Aorta (tissue), 5 donors: ENCODE data around the gene ATP5F1D. TPM values are rescaled to one million over a fixed set of nuclear protein-coding genes. Genes with fewer than 3 reads are reported as not detected.
"Not testable (repeated sequence)": the region's sequence is repeated elsewhere in the genome, so short reads cannot be mapped to it uniquely, and the experiment has no call there.

ENCODE experiments used
- ATAC-seq: fragments of 200-7000 bp; cut with Tn5 transposase; one replicate; pipeline ENCODE4 v1.9.1; 2022; ENCODE audit warnings: moderate library complexity; ENCODE audit not compliant: low FRiP score
- DNase-seq, 2 donors: peaks; one replicate each; pipeline ENCODE4 v3.0.0-alpha.2; 2020
- H3K27ac ChIP-seq, 2 donors: one replicate each; pipeline ENCODE4 v1.5.1; 2013; ENCODE audit warnings: low read length in 2 of 2, mild to moderate bottlenecking in 2 of 2, moderate library complexity in 2 of 2, control low read depth in 1 of 2, inconsistent platforms in 1 of 2, low read depth in 1 of 2
- H3K27me3 ChIP-seq, 2 donors: one replicate each; pipeline ENCODE4 v1.6.1; 2013; ENCODE audit warnings: control low read depth in 1 of 2, low read length in 1 of 2, mild to moderate bottlenecking in 1 of 2, moderate library complexity in 1 of 2; ENCODE audit not compliant: insufficient read depth in 2 of 2, control insufficient read depth in 1 of 2
- H3K36me3 ChIP-seq, 2 donors: one replicate each; pipeline ENCODE4 v1.6.1; 2013; ENCODE audit warnings: control low read depth in 1 of 2, low read length in 1 of 2, mild to moderate bottlenecking in 1 of 2; ENCODE audit not compliant: insufficient read depth in 2 of 2, control insufficient read depth in 1 of 2
- H3K4me1 ChIP-seq, 2 donors: one replicate each; pipeline ENCODE4 v1.6.1; 2013; ENCODE audit warnings: low read length in 2 of 2, control low read depth in 1 of 2, mild to moderate bottlenecking in 1 of 2, moderate library complexity in 1 of 2; ENCODE audit not compliant: insufficient read depth in 2 of 2, control insufficient read depth in 1 of 2
- H3K4me3 ChIP-seq, 2 donors: one replicate each; pipeline ENCODE4 v1.5.1; 2013; ENCODE audit warnings: low read length in 2 of 2, control low read depth in 1 of 2, mild to moderate bottlenecking in 1 of 2
- H3K9me3 ChIP-seq: one replicate; pipeline ENCODE4 v1.6.1; 2013; ENCODE audit warnings: mild to moderate bottlenecking, low read length; ENCODE audit not compliant: control insufficient read depth
- WGBS, 2 donors: extraction: QIAGEN DNeasy Blood & Tissue Kit; methylation state at CpG; one replicate each; pipeline ENCODE4 v1.1.7; 2013; 5-methylcytosine and 5-hydroxymethylcytosine counted together
- intact Hi-C, 2 donors: fragments of 100-400 bp; cut with DNase I; formaldehyde crosslinking; loops; one replicate each; pipeline versions ENCODE4 v1.14.2 to v1.15.0; 2022
- long read RNA-seq, 2 donors: library from polyadenylated mRNA; unstranded; transcript quantifications; one replicate each; pipeline ENCODE4 v2.0.0, GENCODE V29; 2020 to 2021
- polyA plus RNA-seq, 2 donors: library from polyadenylated mRNA; stranded (reverse); fragments of 200-250 nt; gene quantifications; one replicate each; pipeline ENCODE4 v1.2.3, GENCODE V29; 2013
- total RNA-seq, 2 donors: library from RNA; stranded (reverse); fragmentation: NEBNext Ultra II Directional; extraction: Animal tissue kit (Norgen Biotek cat#: 25700); gene quantifications; one replicate each; pipeline ENCODE4 v1.2.1, GENCODE V29; 2021
- donor health status: healthy with polysubstance abuse.
- donor health status: Bipolar disorder and iron deficiency.
- donor health status: DM: no; HTN: no; CAD: no.
- donor health status: DM: no; HTN: no; CAD: no.
- donor health status: DM: yes; HTN: yes; CAD: no.

ATP5F1D gene
- total RNA-seq = 100 to 1,000 TPM in 1 of 2 donors, 10 to 100 TPM in 1; 92.8 to 102 TPM
- 100 to 1,000 TPM; 131 to 164 TPM for polyA plus RNA-seq
- long read RNA-seq, donor 1, transcript ATP5F1D-202 (5 exons, 704 nt) = minor isoform, 20 of 52 reads
- long read RNA-seq, donor 1, transcript ATP5F1D-201 (4 exons, 997 nt) = major isoform, 25 of 52 reads
- long read RNA-seq, donor 1, partial matches to known transcripts = 1 of 52 reads
- long read RNA-seq, donor 1, other reads (novel, unspliced or antisense) = 1 of 52 reads
- long read RNA-seq, donor 2, transcript ATP5F1D-201 (4 exons, 997 nt) = minor isoform, 12 of 47 reads
- long read RNA-seq, donor 2, transcript ATP5F1D-202 (5 exons, 704 nt) = major isoform, 31 of 47 reads
- long read RNA-seq, donor 2, partial matches to known transcripts = 0 of 47 reads
- long read RNA-seq, donor 2, other reads (novel, unspliced or antisense) = 0 of 47 reads

- H3K27me3 ChIP-seq = no peaks in the 10 kb centered on the region
- H3K27ac ChIP-seq = peak within 1 kb of the TSS in 1 of 2 donors; percentile 82
- ATAC-seq = peak; percentile 75
- H3K36me3 ChIP-seq = no peaks in the 10 kb centered on the region
- DNase-seq = peak; percentile 97 to 99
- WGBS, 2 donors = 0% methylated on average over 68 to 79 of the region's 79 CpGs
- no peaks in the 10 kb centered on the region for H3K9me3 ChIP-seq
- no peaks in the 10 kb centered on the region for H3K4me1 ChIP-seq
- peak within 1 kb of the TSS; percentile 56 to 82 for H3K4me3 ChIP-seq
- intact Hi-C loops = no loop called here
Observed at GRCh38 chr19:1241417-1242095, at the start of gene ATP5F1D. TSS of gene ATP5F1D (plus strand) at chr19:1241751. CDS start at chr19:1241851, 100 bp downstream.

GRCh38 chr19:1199531-1199930 lies 42.0 kb upstream of the ATP5F1D start:
- ATAC-seq = no peak
- Histone ChIP-seq H3K36me3 (no peaks in the 10 kb centered on the region), H3K4me1 (no peaks in the 10 kb centered on the region), H3K4me3 (no peak overlapping the region), H3K27ac (no peak overlapping the region), H3K27me3 (no peaks in the 10 kb centered on the region), H3K9me3 (no peaks in the 10 kb centered on the region)
- intact Hi-C loops = no loop called here
- WGBS, 2 donors = 88 to 95% methylated on average over 10 of the region's 10 CpGs
- no peak for DNase-seq

- H3K27ac ChIP-seq, DNase-seq, ATAC-seq, intact Hi-C loops, H3K4me3 ChIP-seq, H3K36me3 ChIP-seq, H3K9me3 ChIP-seq, H3K4me1 ChIP-seq, H3K27me3 ChIP-seq: not testable (repeated sequence)
- 82 to 86% methylated on average over 4 of the region's 4 CpGs for WGBS, 2 donors
Observed at GRCh38 chr19:1200614-1201013, 40.9 kb upstream of the ATP5F1D start.

- intact Hi-C loops = no loop called here
Observed at GRCh38 chr19:1205114-1206099, 36.1 kb upstream of the ATP5F1D start, which contains the start of gene STK11. TSS of gene STK11 (plus strand) at chr19:1205778. CDS start at chr19:1206914, 1,136 bp downstream.

GRCh38 chr19:1206150-1206863 lies 35.2 kb upstream of the ATP5F1D start:
- H3K4me3 ChIP-seq = peak overlapping the region; percentile 91 to 96
- peak overlapping the region; percentile 32 to 45 for H3K27ac ChIP-seq
- 0% methylated on average over 60 to 78 of the region's 78 CpGs for WGBS, 2 donors
- DNase-seq (no peak), ATAC-seq (no peak)
- H3K9me3 ChIP-seq = no peaks in the 10 kb centered on the region
- intact Hi-C loops = no loop called here
- no peaks in the 10 kb centered on the region for H3K27me3 ChIP-seq
- no peaks in the 10 kb centered on the region for H3K36me3 ChIP-seq
- H3K4me1 ChIP-seq = no peaks in the 10 kb centered on the region

More at GRCh38 chr19:1205114-1206099, 36.1 kb upstream of the ATP5F1D start, which contains the start of gene STK11:
- H3K4me1 ChIP-seq = no peaks in the 10 kb centered on the region
- H3K4me3 ChIP-seq = peak within 1 kb of the TSS; percentile 91 to 96
- no peaks in the 10 kb centered on the region for H3K27me3 ChIP-seq
- WGBS, 2 donors = 3 to 5% methylated on average over 68 to 114 of the region's 114 CpGs
- DNase-seq (peak; percentile 99 to 100), ATAC-seq (peak; percentile 96)
- H3K9me3 ChIP-seq = no peaks in the 10 kb centered on the region
- no peaks in the 10 kb centered on the region for H3K36me3 ChIP-seq
- peak within 1 kb of the TSS; percentile 32 to 35 for H3K27ac ChIP-seq

GRCh38 chr19:1206864-1207450 lies 34.6 kb upstream of the ATP5F1D start:
- H3K27ac ChIP-seq = peak overlapping the region; percentile 12 to 45
- H3K4me3 ChIP-seq = peak overlapping the region; percentile 91 to 96
- H3K27me3 ChIP-seq = no peaks in the 10 kb centered on the region
- WGBS, 2 donors = 1% methylated on average over 37 to 38 of the region's 38 CpGs
- DNase-seq (no peak), ATAC-seq (peak; percentile 46)
- H3K36me3 ChIP-seq = no peaks in the 10 kb centered on the region
- no peaks in the 10 kb centered on the region for H3K9me3 ChIP-seq
- no peaks in the 10 kb centered on the region for H3K4me1 ChIP-seq
- intact Hi-C loops = no loop called here

- H3K4me1 ChIP-seq, H3K4me3 ChIP-seq, DNase-seq, H3K27ac ChIP-seq, H3K9me3 ChIP-seq, intact Hi-C loops, ATAC-seq, H3K36me3 ChIP-seq, H3K27me3 ChIP-seq: not testable (repeated sequence)
- 71 to 76% methylated on average over 10 of the region's 10 CpGs for WGBS, 2 donors
Observed at GRCh38 chr19:1208830-1209229, 32.7 kb upstream of the ATP5F1D start.
